HG02763 (cell line): ENCODE measurements around the gene NALCN.

ENCODE experiments used
- ATAC-seq: cut with Tn5 transposase; IDR thresholded peaks from one replicate; pipeline ENCODE4 v1.9.1; 2021; ENCODE audit warnings: mild to moderate bottlenecking, moderate library complexity; ENCODE audit not compliant: unreplicated experiment

NALCN gene

DNA sequence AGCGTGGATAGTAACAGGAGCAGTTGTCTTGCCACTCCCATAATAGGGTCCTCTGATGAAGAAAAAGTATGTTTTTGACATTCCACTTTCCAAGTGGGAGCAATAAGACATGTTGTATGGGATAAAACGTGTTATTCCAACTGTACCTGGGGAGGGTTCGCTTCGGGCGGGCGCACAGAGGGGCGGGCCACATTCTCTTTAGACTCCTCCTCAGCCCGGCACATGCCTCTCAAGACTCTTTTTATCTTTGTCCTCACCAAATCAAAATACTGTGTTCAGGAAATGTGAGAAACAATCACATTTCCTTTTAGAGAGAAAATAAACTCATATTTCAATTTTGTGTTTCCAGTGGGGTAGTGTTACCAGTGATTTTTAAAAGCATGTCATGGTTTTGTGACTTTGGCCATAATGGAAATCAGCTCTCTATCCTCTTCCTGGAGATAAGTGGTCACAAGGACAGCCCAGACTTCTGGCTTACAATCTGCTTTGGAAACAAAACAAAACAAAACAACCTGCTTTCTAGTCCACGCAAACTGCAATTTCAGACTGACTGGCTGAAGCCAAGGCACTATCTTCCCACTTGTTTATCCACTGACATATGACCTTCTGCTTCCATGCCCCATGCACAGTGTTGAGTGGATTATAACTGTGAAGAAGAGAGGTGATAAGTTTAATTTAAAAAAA, 276.1 kb downstream of the NALCN start:
- ATAC-seq, result no peak

DNA sequence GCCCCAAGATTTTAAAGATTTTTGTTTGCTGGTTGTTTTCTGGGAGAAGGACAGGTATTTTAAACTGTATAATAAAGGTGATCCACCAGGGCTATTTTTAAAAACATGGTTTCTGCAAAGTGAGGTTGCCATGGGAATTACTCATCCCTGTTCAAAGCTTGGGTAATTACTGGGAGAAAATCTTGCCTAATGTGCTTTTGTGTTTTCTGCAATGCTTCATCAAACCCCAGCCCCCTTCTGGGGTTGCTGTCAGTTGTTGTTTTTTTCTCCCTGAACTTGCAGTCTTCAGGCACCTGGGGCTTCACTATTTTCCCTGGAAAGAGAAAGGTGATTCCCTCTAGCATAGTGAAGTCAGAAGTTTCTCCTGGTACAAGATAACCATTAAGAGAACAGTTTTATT, 277.2 kb downstream of the NALCN start:
- ATAC-seq, result no peak

DNA sequence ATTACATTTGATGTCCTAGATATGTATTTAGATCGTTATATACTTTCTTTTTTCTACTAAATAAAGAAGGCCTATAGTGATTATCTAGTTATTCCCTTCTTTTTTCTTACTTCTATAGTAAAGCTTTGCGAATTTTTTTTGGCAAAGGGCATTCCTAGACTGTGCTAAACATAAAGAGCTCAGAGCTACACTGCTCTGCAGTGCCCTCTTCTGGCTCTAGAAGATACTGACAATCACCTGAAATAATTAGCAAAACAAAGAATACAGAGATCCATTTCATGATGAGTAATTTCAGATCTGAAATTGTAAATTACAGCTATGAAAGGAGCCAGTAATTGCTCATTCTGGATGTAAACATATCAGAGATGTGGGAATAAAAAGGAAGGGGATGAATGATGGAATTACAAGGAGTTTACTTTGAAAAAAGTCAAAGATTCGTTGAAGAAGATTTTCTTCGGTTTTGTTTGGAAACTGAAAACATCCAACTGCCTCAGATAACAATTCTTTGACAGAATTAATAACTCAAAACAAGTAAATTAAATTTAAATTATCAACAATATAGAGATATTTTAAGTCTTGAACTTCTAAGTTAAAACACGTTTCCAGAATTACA, 288.5 kb downstream of the NALCN start:
- peak; percentile 84 for ATAC-seq

DNA sequence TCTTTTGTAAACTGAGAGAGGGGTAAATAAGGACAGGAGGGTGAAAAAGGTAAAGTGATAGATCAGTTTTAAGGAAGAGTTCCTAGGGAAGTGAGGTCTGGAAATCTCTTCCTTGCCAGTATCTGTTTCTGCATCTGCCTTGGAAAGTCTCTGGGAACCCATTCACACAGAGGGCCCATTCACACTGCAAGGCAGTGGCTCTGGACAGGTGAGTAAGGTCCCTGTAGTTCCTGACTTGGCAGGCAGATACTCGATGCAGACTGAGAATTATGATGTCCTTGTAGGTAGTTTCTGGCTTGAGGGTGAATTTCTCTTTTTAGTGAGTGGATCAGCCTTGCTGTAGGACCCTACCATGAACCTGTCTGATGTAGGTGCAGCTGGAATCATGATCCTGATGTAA, 293.3 kb downstream of the NALCN start:
- ATAC-seq, result no peak

- ATAC-seq, result no peak
These were observed 294.7 kb downstream of the NALCN start for GRCh38 chr13:101121608-101122007.

GRCh38 chr13:101120007-101120406, 296.3 kb downstream of the NALCN start:
- no peak for ATAC-seq

GRCh38 chr13:101116826-101117225, 299.5 kb downstream of the NALCN start:
- ATAC-seq, result no peak

DNA sequence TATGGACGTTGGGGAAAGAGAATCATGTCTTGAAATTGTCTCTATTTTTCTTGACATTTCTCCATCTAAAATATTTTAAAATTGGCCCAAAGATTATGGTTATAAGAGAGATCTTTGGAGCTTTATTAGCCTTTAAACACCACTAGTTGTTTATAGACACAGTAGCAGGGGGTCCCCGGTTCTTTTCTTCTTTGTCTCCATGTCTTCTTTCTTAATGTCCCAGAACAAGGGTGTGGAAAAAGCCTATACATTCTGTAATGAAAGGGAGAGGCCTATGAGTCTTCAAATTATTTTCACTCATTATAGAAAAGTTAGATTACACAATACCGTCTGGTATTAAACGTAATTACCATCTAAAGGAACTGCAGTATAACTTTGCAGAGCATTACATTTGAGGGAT, 300.0 kb downstream of the NALCN start:
- no peak for ATAC-seq

- no peak for ATAC-seq
These were observed 300.5 kb downstream of the NALCN start for GRCh38 chr13:101115762-101116171.

DNA sequence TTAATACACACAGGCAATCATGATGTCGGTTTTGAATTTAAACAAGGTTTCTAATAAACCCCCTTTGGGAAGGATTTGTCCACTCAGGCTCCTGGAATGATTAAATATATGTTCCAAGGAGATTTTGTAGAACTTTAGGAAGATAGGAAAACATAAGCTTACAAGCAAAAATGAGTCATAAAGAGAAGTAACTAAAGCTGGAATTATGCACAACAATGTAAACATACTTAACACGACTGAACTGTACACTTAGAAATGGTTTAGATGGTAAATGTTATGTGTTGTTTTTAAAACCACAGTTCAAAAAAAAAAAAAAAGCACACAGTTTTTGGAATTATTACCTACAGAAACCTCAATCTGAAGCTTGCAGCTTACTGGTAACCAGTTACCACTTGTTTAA, 304.4 kb downstream of the NALCN start:
- ATAC-seq, result no peak

DNA sequence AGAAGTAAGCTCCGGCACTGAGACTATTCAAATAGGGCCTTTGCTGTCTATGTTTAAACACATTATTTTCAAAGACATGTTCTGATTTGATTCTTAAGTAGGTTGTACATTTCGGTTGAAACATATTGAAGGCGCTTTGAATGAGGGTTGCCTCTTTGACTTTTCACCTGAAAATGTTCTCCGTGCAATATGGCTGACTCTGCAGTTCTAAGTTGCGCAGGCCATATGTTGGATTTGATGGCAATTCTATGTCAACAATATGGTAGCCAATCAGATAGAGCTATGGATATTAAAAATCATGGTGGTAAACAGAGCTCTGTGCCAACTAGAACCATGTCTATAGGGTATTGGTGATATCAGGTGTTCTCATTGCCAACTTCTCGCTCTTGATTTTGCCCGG, 307.3 kb downstream of the NALCN start:
- no peak for ATAC-seq

DNA sequence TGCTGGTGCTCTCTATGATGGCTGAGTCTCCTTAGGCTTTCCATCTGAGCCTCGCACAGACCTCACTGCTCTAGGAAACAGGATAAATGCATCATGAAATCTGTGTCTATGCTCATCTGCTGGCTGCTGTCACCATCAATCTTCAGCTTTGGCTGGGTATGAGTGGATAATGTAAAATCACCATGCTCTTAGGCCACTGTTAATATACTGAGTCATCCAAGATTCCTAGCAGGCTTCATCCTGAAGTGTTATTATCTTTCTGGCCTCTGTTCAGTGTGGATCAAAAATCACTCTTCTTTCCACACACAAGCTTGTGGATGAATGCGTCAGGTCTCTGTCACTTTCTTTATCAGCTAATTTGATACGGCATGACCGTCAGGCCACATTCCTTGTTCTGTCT, 317.4 kb downstream of the NALCN start:
- ATAC-seq, result no peak

GRCh38 chr13:101092985-101093384, 323.3 kb downstream of the NALCN start:
- no peak for ATAC-seq

DNA sequence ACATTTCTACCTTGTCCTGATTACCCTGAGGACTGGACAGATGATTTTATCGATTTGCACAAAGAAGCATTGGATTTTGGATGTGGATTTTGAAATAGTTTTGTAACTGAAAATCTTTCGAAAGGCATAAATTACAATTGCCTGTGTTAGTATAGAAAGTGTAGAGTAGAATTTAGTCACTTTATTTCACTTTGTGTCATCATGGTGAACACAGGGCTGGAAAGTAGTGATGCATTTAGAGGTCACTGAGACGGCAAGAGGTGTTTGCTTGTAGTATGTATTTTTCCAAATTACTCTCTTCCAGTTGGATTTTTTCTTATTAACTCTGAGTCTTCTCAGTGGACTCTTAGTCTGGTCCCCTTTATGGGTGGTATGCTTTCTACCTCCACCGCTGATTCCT, 326.0 kb downstream of the NALCN start:
- ATAC-seq, result no peak

DNA sequence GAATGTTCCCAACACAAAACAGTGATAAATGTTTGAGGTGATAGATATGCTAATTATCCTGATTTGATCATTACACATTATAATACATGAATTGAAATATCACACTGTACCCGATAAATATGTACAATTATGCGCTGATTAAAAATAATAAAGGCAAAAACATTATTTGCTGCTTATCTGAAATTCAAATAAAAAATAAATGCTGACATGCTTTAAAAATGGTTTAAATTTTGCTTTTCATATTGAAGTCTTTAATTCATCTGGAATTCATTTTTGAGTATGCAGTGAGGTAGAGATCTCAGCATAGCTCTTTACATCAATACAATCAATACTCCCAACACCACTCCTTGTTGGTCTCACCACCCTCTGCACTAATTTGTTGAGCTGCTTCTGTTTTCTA, 330.8 kb downstream of the NALCN start:
- no peak for ATAC-seq

DNA sequence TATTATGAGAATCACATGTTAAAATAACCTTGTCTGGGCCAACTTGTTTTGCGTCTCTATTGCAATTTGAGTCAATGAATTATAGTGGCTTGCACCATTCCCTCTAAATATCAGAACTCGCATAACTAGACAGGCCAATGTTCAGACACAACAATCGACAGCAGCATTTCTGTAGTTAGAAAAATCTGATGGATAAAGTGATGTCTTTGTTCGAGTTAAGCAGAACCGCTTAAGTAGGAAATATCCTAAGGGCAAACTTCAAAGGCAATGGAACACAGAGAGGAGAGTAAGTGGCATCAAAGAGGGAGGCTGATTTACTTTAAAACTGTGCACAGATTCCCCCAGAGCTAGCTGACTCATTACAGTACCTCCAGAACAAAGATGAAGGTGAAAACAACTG, 333.9 kb downstream of the NALCN start:
- no peak for ATAC-seq

- no peak for ATAC-seq
These were observed 335.7 kb downstream of the NALCN start for GRCh38 chr13:101080616-101081015.

DNA sequence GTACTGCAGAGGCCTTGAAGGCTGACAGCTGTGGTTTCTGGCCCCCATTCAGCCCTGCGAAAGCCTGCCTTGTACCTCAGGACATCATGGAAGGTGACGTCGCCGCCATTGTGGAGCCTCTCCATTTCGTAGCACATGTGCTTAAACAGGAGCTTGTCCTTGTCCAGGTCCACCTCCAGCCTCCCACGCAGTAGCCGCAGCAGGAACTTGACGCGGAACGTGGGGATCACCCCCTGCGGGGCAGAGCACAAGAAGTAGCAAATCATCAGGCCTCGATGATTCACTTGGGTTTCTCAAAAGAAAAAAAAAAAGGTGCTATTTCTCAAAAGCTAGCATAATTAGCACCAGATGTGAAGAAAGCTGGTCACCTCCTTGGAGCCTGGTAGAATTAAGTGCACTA, 351.0 kb downstream of the NALCN start:
- no peak for ATAC-seq

- no peak for ATAC-seq
These were observed 356.5 kb downstream of the NALCN start for GRCh38 chr13:101059793-101060192.

DNA sequence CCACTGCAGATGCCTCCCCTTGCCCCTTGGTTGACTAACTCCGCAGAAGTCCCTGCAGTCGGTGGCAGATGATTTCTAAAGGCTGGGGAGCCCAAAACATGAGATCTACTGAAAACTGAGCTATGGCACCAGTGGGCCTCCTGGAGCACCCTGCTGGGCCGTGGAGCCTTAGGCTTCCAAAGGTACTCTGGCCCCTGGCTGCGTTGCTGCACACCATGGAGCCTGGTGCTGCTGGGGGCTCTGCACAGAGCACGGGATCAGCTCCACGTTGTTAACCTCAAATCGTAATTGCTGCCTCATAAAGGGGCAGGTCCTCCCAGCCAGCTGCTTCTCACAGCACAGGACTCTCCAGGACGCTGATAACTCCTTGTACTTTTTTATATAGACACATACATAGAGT, 357.5 kb downstream of the NALCN start:
- no peak for ATAC-seq

DNA sequence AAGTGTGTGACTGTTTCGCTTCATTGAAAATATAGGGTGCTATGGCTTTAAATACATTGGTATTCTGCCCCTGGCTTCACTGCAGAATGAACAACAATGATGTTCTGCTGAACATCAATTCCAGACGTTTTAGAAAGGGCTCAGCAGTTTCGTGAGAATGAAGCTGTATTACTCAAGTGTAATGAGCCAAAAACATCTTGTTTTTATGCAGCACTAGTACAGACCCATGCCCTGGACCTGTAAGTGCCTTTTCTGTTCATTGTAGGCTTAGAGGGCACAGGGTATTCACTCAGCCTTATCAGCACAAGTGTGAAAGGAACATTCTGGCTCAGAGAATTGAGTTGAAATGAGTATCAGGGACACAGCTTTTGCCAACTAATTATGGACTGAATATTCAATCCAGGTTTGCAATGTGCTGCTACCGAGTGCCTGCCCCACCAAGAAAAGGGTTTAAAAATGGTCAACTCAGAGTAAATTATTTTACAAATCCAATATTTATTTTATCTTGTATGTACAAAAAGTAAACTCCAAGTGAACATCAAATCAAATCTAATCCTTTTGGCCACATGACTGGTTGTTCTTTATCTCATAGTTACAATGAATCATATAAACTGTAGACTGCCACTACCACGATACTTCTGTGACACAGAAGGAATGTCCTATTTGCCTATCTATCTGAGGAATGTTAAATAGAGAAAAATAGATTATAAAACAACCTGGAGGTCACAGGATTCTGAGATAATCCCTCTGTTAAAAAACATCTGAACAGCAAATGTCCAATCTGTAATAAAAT, 362.8 kb downstream of the NALCN start:
- ATAC-seq, result no peak

DNA sequence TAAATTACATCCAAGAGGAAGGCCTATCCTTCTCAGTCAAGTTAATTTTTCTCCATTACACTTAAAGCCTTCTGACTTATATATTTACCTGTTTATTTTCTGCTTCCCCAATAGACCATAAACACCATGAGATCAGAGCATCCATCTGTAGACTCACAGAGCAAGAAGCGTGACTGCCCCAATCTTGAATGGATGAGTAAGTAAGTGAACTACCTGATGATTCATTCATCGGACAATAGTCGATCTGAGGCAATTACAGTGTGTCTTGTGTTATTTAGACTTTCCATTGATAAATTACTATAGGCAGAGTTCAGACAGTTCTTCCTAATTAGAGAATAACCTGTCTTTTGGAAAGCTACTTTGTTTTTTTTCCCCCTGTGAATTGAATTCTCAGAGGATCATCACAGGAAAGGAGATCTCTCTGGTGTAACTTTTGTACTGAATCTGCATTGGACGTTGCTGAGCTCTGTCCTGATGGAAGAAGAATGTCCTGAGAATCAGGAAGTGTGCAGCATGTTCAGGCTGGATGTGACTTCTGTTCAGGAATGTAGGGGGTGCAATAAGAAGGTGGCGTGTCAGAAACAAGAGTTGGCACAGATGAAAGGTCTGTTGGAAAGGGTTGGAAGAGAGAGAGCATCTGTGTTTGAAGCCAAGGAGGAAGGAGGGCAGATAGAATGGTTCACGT, 367.0 kb downstream of the NALCN start:
- no peak for ATAC-seq
